ENCODE data around the gene CARHSP1. TPM values are rescaled to one million over a fixed set of nuclear protein-coding genes. Genes with fewer than 3 reads are reported as not detected.

CARHSP1 gene
- total and polyA plus RNA-seq, 2 of the 4 experiments (the other 2 are of a cell fraction): 121 to 138 TPM

- H4K5ac ChIP-seq (ENCODE audit: low read depth, low read length): no peak overlapping the region
- H3K9ac ChIP-seq (ENCODE audit: low read depth, low read length): no peak overlapping the region
- H4K91ac ChIP-seq (ENCODE audit: insufficient read depth, low read depth, low read length): no peak overlapping the region
- H2BK20ac ChIP-seq (ENCODE audit: low read depth, low read length): no peak overlapping the region
- H3K4me1 ChIP-seq (ENCODE audit: control insufficient read depth, insufficient read depth, low read length): no peaks in the 10 kb centered on the region
- TF ChIP-seq FOS (IDR thresholded peaks at IDR 0.05; ENCODE audit: low read depth, low read length) (no peak), RAD21 (IDR thresholded peaks at IDR 0.05; ENCODE audit: low read length) (no peak), CHD1 (IDR thresholded peaks at IDR 0.05; ENCODE audit: low read depth, low read length) (no peak), RCOR1 (IDR thresholded peaks at IDR 0.05; ENCODE audit: insufficient replicate concordance, low read length) (no peak), BHLHE40 (IDR thresholded peaks at IDR 0.05; ENCODE audit: low read depth, low read length) (no peak), POLR2A (IDR thresholded peaks at IDR 0.05; ENCODE audit: low read depth, low read length) (no peak)
- no peak overlapping the region for H3K27ac ChIP-seq (ENCODE audit: insufficient read depth, low read length)
- ChIA-PET CTCF (no interaction called here), POLR2A (ENCODE audit: unreplicated experiment) (no interaction called here)
- H3K4me2 ChIP-seq (ENCODE audit: low read depth, low read length): no peak overlapping the region
- no peaks in the 10 kb centered on the region for H3K9me3 ChIP-seq (ENCODE audit: control insufficient read depth, insufficient read depth, low read length)
- dilution Hi-C loops (cut with HindIII; ENCODE audit: low sequenced_read_pairs, unreplicated experiment): no loop called here
- WGBS, 2 experiments (ENCODE audit: extremely low coverage in 2 of 2, insufficient read length in 1 of 2): 88% methylated on average over 5 of the region's 9 CpGs; no CpG with 5 or more reads in 1 of the 2 experiments
- no peak for DNase-seq
- no peak overlapping the region for H2BK120ac ChIP-seq (ENCODE audit: low read depth, low read length)
- peaks cover 4% of the 10 kb centered on the region; the same call in 1 of the 2 replicates for H3K9me1 ChIP-seq (ENCODE audit: insufficient read depth, low read length)
- H3K23ac ChIP-seq (ENCODE audit: low read depth, low read length): no peak overlapping the region
- H3K36me3 ChIP-seq (ENCODE audit: control insufficient read depth, insufficient read depth, low read length): peaks cover 66% of the 10 kb centered on the region
- H3K79me1 ChIP-seq (ENCODE audit: low read depth in 1 of 2, low read length in 2 of 2): peaks cover 28 to 48% of the 10 kb centered on the region in 2 experiments
- no peak overlapping the region for H3K56ac ChIP-seq (ENCODE audit: extremely low read depth, insufficient read depth, low read length)
- H4K20me1 ChIP-seq (ENCODE audit: insufficient read depth, low read length): peaks cover 9% of the 10 kb centered on the region
- no peak overlapping the region for H2BK5ac ChIP-seq (ENCODE audit: low read depth, low read length, poor library complexity, severe bottlenecking)
- H2BK15ac ChIP-seq (ENCODE audit: low read depth, low read length): no peak overlapping the region
- TSS peak; percentile 85 for BruUV-seq (replicated peaks)
- no peak overlapping the region for H2AK5ac ChIP-seq (ENCODE audit: low read depth, low read length)
- no peak overlapping the region for H3K4me3 ChIP-seq (ENCODE audit: insufficient read depth, low read depth, low read length)
- no peak overlapping the region for H2AK9ac ChIP-seq (replicated peaks; ENCODE audit: low read depth, low read length, poor library complexity)
- no peak overlapping the region for H4K8ac ChIP-seq (ENCODE audit: low read depth in 2 of 2, low read length in 2 of 2)
- ATAC-seq (ENCODE audit: low read depth): no peak
- no peak overlapping the region for H3K4ac ChIP-seq (ENCODE audit: low read depth, low read length)
- in situ Hi-C loops (cut with MboI; ENCODE audit: low sequenced_read_pairs): no loop called here
- no peaks in the 10 kb centered on the region for H3K27me3 ChIP-seq (ENCODE audit: control insufficient read depth, insufficient read depth, low read length)
- intact Hi-C loops (cut with micrococcal nuclease): no loop called here
- no peak overlapping the region for H3K18ac ChIP-seq (ENCODE audit: low read depth, low read length)
- H2AFZ ChIP-seq (replicated peaks; ENCODE audit: low read length, poor library complexity): no peak overlapping the region
- H3K14ac ChIP-seq (replicated peaks; ENCODE audit: low read depth, low read length): no peak overlapping the region
Measured at GRCh38 chr16:8893426-8893825, 24.6 kb upstream of the CARHSP1 start.
